ENCODE results near the gene RTF1.

DNA sequence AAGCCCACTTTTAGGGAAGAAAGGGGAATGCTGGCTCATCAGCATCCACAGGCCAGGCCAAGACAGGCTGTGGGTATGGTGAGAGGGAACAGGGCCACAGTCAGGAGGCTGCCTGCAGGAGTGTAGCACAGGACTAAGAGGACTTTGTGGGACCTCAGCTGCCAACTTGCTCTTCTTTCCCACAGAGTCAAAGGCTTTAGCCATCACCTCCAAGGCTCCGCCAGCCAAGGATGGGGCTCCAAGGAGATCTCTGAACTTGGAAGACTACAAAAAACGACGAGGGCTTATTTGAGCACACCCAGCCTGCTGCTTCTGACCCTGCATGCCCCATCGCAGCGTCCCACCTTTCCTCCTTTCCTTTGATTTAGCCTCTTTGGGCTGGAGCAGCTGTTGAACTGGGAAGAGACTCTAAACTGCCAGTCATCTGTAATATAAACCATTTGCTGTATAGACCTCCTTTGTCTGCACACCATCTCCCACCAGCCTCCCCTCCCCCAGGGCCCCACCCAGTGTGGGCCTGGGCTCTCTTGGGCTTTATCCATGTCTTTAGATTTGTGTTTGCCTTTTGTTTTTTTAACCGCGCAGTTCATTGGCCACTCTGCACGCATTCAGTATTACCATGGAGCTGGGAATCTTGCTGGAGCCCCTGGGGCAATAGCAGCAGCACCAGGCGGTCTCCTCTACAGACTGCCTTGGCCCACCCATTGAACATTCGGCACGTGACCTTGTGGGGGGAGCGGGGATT, 63.7 kb downstream of the RTF1 start:
- TF ChIP-seq CTCF (IDR thresholded peaks at IDR 0.05), result no peak
- TF ChIP-seq POLR2A (IDR thresholded peaks at IDR 0.05), result no peak

Measured in Peyer's patch (tissue), 4 donors.